Neural cell (in vitro differentiated cells): ENCODE measurements around the gene NDEL1. TPM values are rescaled to one million over a fixed set of nuclear protein-coding genes. Genes with fewer than 3 reads are reported as not detected.

Experiments used
- H2AFZ ChIP-seq: fragments of 200-600, 300-800 bp; sonication (generic), shearing (Covaris generic); 2 replicates; pipeline ENCODE4 v1.6.0; 2014; ENCODE audit warnings: low read depth, mild to moderate bottlenecking, antibody characterized with exemption, low read length, moderate library complexity
- H3F3A ChIP-seq: fragments of 200-600 bp; shearing (Covaris generic); 2 replicates; pipeline ENCODE4 v1.6.1; 2016; ENCODE audit warnings: mild to moderate bottlenecking, moderate library complexity, mixed read lengths, antibody characterized with exemption, low read length; ENCODE audit not compliant: insufficient read depth, poor library complexity, severe bottlenecking
- H3K27ac ChIP-seq: fragments of 200-600, 300-800 bp; sonication (generic), shearing (Covaris generic); 2 replicates; pipeline ENCODE4 v1.5.1; 2014; ENCODE audit warnings: mild to moderate bottlenecking, low read length, moderate library complexity
- H3K27me3 ChIP-seq: fragments of 300-800, 200-600 bp; sonication (generic), shearing (Covaris generic); 2 replicates; pipeline ENCODE4 v1.6.0; 2014; ENCODE audit warnings: mild to moderate bottlenecking, low read depth, low read length, moderate library complexity; ENCODE audit not compliant: insufficient read depth
- H3K36me3 ChIP-seq: fragments of 300-800, 200-600 bp; sonication (generic), shearing (Covaris generic); 2 replicates; pipeline ENCODE4 v1.5.1; 2014; ENCODE audit warnings: mild to moderate bottlenecking, antibody characterized with exemption, low read length, moderate library complexity; ENCODE audit not compliant: insufficient read depth
- H3K4me2 ChIP-seq: fragments of 300-800, 200-600 bp; sonication (generic), shearing (Covaris generic); 2 replicates; pipeline ENCODE4 v1.6.0; 2014; ENCODE audit warnings: mild to moderate bottlenecking, low read length
- H3K4me3 ChIP-seq: fragments of 300-800, 200-600 bp; sonication (generic), shearing (Covaris generic); 2 replicates; pipeline ENCODE4 v1.5.1; 2014; ENCODE audit warnings: mild to moderate bottlenecking, low read length, moderate library complexity
- H3K79me2 ChIP-seq: fragments of 200-600 bp; shearing (Covaris generic); replicated peaks from 2 replicates; pipeline ENCODE4 v1.6.0; 2014; ENCODE audit warnings: mild to moderate bottlenecking, low read length, moderate library complexity; ENCODE audit not compliant: insufficient read depth
- H3K9ac ChIP-seq: fragments of 300-800, 200-600 bp; sonication (generic), shearing (Covaris generic); 2 replicates; pipeline ENCODE4 v1.6.1; 2016; ENCODE audit warnings: mild to moderate bottlenecking, low read length, mixed read lengths
- H3K9me2 ChIP-seq: fragments of 200-600 bp; shearing (Covaris generic); 2 replicates; pipeline ENCODE4 v1.6.1; 2016; ENCODE audit warnings: mild to moderate bottlenecking, low read length, mixed read lengths; ENCODE audit not compliant: insufficient read depth
- H3K9me3 ChIP-seq: fragments of 200-600, 300-800 bp; sonication (generic), shearing (Covaris generic); 2 replicates; pipeline ENCODE4 v1.6.1; 2016; ENCODE audit warnings: mild to moderate bottlenecking, mixed run types, low read length, moderate library complexity, mixed read lengths
- H4K20me1 ChIP-seq: fragments of 200-600 bp; shearing (Covaris generic); 2 replicates; pipeline ENCODE4 v1.6.1; 2016; ENCODE audit warnings: mild to moderate bottlenecking, mixed run types; ENCODE audit not compliant: insufficient read depth
- EP300 ChIP-seq: fragments of 450-650 bp; conservative IDR thresholded peaks from 2 replicates; pipeline ENCODE4 v1.6.1; 2014; ENCODE audit warnings: antibody characterized with exemption, mild to moderate bottlenecking, moderate library complexity; ENCODE audit not compliant: poor library complexity, severe bottlenecking
- EZH2 ChIP-seq: fragments of 200-600, 300-800 bp; shearing (Covaris generic), sonication (generic); IDR thresholded peaks from 2 replicates; pipeline ENCODE4 v1.6.1; 2014; ENCODE audit warnings: antibody characterized with exemption, low read length, borderline replicate concordance, mild to moderate bottlenecking; ENCODE audit not compliant: insufficient read depth, poor library complexity, severe bottlenecking
- MXI1 ChIP-seq: fragments of 450-650 bp; conservative IDR thresholded peaks from 2 replicates; pipeline ENCODE4 v1.6.1; 2014; ENCODE audit warnings: antibody characterized with exemption, mild to moderate bottlenecking; ENCODE audit not compliant: poor library complexity, severe bottlenecking
- POLR2AphosphoS5 ChIP-seq: IDR thresholded peaks from 2 replicates; pipeline ENCODE4 v1.6.1; 2012
- RAD21 ChIP-seq: fragments of 450-650 bp; conservative IDR thresholded peaks from 2 replicates; pipeline ENCODE4 v1.6.1; 2014; ENCODE audit warnings: antibody characterized with exemption, mild to moderate bottlenecking, moderate library complexity
- SMC3 ChIP-seq: fragments of 450-650 bp; conservative IDR thresholded peaks from 2 replicates; pipeline ENCODE4 v1.6.1; 2014; ENCODE audit warnings: antibody characterized with exemption, mild to moderate bottlenecking, moderate library complexity; ENCODE audit not compliant: poor library complexity
- TAF1 ChIP-seq: IDR thresholded peaks from 2 replicates; pipeline ENCODE4 v1.6.1; 2012; ENCODE audit warnings: low read depth
- polyA plus RNA-seq: library from polyadenylated mRNA; depleted of rRNA; stranded (reverse); fragments of >200 nt; gene quantifications from 2 replicates; pipeline ENCODE4 v1.2.3, GENCODE V29; 2014
- TF ChIP-seq, protein P1 (sequence below): fragments of 450-650 bp; IDR thresholded peaks from 2 replicates; pipeline ENCODE4 v1.5.1; 2014; ENCODE audit warnings: antibody characterized with exemption, mild to moderate bottlenecking, moderate library complexity; ENCODE audit not compliant: poor library complexity, severe bottlenecking
- TF ChIP-seq, protein P2 (sequence below): IDR thresholded peaks from 2 replicates; pipeline ENCODE4 v1.6.1; 2012; ENCODE audit warnings: borderline replicate concordance

The NDEL1 gene
- polyA plus RNA-seq, 1 donor from 2014 or later, result 25.7 TPM

DNA sequence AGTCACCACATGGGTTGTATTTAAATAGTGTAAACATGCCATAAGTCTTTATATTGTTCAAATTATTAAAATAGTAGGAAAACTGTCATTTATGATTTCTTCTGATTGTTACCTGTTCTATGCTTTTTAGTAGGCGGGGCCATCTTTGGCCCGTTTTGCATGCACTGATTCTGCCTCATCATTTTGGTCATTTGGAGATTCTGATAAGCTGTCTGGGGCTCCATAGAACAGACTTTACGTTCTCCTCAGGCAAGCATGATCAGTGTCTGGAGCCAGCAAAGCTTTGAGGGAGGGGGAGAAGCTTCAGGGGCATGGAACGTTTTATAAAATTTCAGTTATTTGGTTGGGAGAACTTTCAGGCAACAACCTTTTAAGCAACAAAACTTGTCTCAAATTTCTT lies 8.8 kb downstream of the NDEL1 start (continued):
- TF ChIP-seq, protein P1, sequence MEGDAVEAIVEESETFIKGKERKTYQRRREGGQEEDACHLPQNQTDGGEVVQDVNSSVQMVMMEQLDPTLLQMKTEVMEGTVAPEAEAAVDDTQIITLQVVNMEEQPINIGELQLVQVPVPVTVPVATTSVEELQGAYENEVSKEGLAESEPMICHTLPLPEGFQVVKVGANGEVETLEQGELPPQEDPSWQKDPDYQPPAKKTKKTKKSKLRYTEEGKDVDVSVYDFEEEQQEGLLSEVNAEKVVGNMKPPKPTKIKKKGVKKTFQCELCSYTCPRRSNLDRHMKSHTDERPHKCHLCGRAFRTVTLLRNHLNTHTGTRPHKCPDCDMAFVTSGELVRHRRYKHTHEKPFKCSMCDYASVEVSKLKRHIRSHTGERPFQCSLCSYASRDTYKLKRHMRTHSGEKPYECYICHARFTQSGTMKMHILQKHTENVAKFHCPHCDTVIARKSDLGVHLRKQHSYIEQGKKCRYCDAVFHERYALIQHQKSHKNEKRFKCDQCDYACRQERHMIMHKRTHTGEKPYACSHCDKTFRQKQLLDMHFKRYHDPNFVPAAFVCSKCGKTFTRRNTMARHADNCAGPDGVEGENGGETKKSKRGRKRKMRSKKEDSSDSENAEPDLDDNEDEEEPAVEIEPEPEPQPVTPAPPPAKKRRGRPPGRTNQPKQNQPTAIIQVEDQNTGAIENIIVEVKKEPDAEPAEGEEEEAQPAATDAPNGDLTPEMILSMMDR, result no peak

GRCh38 chr17:8445536-8445935 lies 9.9 kb downstream of the NDEL1 start:
- peaks cover 16% of the 10 kb centered on the region for H3K79me2 ChIP-seq
- H4K20me1 ChIP-seq, result no peaks in the 10 kb centered on the region

DNA sequence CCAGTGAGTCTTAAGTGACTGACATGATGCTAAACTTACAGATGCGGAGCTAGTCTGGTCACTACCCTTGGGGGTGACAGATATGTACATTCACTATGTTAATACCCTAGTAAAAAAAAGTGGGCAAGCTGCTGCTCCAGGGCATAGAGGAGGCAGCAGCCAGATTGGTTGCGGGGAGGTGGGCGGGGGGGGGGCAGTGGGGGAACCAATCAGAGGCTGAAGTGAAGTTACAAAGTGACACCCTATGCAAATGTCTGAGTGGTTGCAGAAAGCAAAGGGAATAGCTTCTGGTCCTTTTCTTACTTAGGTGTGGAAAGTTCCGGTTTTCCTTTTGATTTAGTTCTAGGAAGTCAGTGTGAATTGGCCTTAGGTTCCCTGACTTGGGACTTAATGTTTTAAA lies 12.1 kb downstream of the NDEL1 start:
- peaks cover 9% of the 10 kb centered on the region for H3K36me3 ChIP-seq
- no peaks in the 10 kb centered on the region for H3K9me3 ChIP-seq
- H3F3A ChIP-seq, result no peaks in the 10 kb centered on the region
- no peak for TF ChIP-seq TAF1
- TF ChIP-seq, protein P2, sequence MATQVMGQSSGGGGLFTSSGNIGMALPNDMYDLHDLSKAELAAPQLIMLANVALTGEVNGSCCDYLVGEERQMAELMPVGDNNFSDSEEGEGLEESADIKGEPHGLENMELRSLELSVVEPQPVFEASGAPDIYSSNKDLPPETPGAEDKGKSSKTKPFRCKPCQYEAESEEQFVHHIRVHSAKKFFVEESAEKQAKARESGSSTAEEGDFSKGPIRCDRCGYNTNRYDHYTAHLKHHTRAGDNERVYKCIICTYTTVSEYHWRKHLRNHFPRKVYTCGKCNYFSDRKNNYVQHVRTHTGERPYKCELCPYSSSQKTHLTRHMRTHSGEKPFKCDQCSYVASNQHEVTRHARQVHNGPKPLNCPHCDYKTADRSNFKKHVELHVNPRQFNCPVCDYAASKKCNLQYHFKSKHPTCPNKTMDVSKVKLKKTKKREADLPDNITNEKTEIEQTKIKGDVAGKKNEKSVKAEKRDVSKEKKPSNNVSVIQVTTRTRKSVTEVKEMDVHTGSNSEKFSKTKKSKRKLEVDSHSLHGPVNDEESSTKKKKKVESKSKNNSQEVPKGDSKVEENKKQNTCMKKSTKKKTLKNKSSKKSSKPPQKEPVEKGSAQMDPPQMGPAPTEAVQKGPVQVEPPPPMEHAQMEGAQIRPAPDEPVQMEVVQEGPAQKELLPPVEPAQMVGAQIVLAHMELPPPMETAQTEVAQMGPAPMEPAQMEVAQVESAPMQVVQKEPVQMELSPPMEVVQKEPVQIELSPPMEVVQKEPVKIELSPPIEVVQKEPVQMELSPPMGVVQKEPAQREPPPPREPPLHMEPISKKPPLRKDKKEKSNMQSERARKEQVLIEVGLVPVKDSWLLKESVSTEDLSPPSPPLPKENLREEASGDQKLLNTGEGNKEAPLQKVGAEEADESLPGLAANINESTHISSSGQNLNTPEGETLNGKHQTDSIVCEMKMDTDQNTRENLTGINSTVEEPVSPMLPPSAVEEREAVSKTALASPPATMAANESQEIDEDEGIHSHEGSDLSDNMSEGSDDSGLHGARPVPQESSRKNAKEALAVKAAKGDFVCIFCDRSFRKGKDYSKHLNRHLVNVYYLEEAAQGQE, result no peak
- TF ChIP-seq EP300, result no peak
- no peak for TF ChIP-seq POLR2AphosphoS5
- TF ChIP-seq MXI1, result no peak
- TF ChIP-seq, protein P1, result no peak

More at GRCh38 chr17:8445536-8445935, 9.9 kb downstream of the NDEL1 start:
- Histone ChIP-seq H3K4me2 (no peak overlapping the region), H3K9me2 (no peaks in the 10 kb centered on the region), H3K36me3 (peaks cover 9% of the 10 kb centered on the region), H3K9ac (no peak overlapping the region), H3F3A (no peaks in the 10 kb centered on the region), H3K27ac (no peak overlapping the region), H3K9me3 (no peaks in the 10 kb centered on the region), H3K4me3 (no peak overlapping the region), H3K27me3 (no peaks in the 10 kb centered on the region), H2AFZ (no peak overlapping the region)
- TF ChIP-seq, protein P1, result no peak
- TF ChIP-seq EZH2, result no peak
- TF ChIP-seq EP300, result no peak
- TF ChIP-seq RAD21, result no peak
- no peak for TF ChIP-seq SMC3
- no peak for TF ChIP-seq POLR2AphosphoS5
- no peak for TF ChIP-seq MXI1
- TF ChIP-seq, protein P2, result no peak
- TF ChIP-seq TAF1, result no peak

More for the DNA sequence above, 12.1 kb downstream of the NDEL1 start:
- H3K9ac ChIP-seq, result no peak overlapping the region
- no peaks in the 10 kb centered on the region for H3K27me3 ChIP-seq
- no peak overlapping the region for H2AFZ ChIP-seq
- no peak overlapping the region for H3K27ac ChIP-seq
- no peaks in the 10 kb centered on the region for H3K9me2 ChIP-seq
- H3K4me2 ChIP-seq, result no peak overlapping the region
- H3K4me3 ChIP-seq, result no peak overlapping the region
- H4K20me1 ChIP-seq, result no peaks in the 10 kb centered on the region
- H3K79me2 ChIP-seq, result no peaks in the 10 kb centered on the region
